Activated T-cell treated with anti-CD3 and anti-CD28 coated beads, Interleukin-2, amount 50 U/mL, for 1 hour (primary cell): Measurements from ENCODE around the gene C1orf159.

ENCODE experiments used
- DNase-seq: peaks from one replicate; pipeline ENCODE4 v3.0.0-alpha.2; 2020

Gene C1orf159

DNA sequence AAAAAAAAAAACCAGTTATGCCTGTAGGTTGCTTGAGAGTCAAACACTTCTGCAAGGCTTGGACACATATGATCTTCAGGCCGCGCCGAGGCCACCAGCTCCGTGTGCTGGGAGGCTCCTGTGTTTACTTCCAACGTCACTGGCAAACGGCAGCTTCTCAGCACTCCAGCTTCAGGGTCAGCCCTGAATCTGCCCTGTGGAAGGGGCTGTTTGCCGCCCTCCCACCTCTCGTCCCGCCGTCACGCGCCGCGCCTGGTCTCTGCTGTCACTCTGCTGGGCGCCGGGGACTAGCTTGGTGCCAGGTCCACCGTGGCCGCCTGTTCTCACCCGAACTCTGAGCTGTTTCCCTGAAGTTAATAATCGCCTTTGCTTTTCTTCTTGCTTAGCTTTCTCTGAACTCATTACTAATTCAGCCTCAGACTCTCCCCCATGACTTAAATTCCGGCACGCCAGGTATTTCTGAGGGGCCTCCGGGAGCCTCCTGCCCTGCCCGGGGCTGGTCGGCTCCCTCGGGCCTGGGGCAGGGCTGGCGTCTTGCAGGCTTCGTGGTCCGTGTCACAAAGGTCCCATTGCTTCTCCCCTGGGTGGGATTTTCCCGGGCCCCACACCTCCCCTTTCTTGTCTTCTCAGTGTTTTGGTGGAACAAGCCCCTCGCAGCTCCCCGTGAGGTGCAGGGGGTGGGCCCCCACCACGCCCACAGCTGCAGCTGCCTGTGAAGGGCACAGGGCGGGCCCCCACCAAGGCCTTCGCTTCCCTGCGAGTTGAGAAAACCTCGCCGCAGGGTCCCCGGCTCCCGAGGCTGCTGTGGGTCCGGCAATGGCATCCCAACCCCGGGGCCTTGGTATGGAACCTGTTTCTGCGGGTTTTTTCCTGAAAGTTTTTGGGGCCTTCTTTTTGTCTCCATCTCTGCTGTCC lies 14.6 kb upstream of the C1orf159 start:
- DNase-seq: no peak

DNA sequence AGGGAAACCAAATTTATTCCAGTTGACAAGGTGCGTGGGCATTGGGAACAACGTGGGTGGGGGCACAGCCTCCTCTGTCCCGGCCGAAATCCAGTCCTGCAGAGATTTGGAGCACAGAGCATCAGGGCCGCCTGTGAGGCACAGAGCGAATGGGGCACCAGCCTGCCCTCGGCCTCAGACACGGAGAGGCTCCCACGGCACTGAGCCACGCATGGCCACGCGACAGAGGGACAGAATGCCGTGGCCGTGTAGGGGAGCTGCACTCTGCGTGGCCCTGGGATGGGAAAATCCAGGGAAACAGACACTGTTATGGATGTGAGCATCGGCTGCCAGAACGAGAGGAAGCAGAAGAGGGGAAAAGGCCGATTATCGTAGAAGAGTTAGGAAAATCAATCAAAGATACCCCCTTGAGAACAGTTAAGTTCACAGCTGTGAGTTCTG lies 13.5 kb upstream of the C1orf159 start:
- DNase-seq: no peak

DNA sequence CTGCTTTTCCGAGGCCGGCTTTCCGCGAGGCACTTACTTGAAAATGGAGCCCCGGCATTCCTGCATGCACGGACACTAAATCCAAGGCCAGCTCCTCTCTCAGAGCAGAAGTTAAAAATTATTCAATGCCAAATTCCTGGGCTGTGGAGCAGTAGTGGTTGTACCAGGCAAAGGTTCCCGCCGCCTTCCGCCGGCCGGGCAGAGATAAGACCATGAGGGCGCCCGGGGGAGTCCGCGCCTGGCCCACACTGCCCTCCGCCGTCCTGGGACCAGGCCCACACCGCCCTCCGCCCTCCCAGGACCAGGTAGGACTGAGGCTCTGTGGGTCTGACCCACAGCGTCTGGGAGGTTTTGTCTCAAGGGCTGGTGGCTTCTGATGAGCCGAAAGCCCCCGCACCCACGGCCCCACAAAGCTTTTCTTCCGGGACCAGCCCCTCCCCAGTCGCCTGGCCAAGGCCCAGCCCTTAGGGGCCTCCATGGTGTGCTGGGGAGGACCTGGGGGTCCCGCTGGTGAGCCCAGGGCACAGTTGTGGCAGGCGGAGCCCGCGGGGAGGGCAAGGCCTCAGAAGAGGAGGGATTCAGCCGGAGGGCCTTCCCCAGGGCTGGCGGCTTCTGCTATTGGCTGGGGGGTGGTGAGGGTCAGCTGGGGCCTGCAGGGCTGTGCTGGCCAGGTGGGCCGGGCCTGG lies 12.7 kb upstream of the C1orf159 start:
- DNase-seq: no peak

DNA sequence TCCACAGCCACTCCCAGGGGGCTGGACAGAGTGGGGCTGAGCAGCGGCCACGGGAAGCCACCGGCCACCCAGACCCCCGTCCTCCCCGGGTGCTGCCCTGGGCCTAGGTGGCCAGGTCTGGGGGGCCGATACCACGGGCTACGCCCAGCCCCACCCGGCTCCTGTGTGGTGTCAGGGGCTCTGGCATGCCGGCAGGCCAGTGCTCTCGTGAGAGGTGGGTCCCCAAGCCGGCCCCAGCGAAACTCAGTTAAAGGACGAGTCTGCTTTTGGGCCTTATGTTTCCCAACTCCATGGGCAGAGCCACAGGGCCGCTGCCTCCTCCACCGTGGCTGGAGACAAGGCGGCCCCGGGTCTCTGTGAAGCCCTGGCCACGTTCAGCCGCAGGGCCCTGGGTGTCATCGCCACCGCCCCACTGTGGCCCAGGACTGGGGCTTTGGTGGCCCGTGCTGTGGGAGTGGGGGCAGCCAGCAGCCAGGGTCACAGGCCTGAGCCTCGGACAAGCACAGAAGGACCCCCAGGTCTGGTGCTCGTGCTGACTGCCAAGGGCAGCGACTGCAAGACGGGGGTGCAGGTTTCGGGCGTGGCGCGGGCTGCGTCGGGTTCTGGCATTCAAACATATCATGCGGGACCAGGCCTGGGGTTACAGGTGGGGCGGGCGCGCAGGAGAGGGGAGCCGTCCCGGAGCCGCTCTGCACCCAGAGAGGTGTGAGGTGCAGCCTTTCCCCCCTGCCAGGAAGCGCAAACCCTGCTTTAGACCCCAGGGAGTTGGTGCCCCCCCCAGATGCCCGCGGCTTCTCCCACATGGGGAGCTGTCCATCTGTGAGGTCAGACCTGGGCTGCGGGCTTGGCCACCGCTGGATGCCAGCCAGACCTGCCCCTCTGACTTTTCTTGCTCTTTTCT lies 11.9 kb upstream of the C1orf159 start:
- DNase-seq: no peak

DNA sequence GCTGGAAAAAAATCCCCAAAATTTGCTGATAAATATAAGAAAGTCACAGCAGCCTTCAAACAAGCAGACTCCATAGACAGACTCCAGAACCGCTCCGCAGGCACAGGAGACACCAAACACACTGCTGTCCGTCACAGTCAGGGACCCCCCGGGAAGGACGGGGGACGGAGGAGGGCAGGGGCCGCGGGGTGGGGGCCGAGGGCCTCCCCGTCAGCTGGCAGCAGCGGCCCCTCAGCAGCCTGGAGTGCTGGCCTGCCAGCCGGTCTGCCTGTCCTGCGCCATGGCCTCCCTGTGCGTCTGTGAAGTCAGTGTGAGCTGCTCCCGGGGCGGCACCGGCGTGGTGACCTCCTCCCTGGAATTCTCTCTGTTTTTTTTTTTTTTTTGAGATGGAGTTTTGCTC lies 10.1 kb upstream of the C1orf159 start:
- DNase-seq: no peak

DNA sequence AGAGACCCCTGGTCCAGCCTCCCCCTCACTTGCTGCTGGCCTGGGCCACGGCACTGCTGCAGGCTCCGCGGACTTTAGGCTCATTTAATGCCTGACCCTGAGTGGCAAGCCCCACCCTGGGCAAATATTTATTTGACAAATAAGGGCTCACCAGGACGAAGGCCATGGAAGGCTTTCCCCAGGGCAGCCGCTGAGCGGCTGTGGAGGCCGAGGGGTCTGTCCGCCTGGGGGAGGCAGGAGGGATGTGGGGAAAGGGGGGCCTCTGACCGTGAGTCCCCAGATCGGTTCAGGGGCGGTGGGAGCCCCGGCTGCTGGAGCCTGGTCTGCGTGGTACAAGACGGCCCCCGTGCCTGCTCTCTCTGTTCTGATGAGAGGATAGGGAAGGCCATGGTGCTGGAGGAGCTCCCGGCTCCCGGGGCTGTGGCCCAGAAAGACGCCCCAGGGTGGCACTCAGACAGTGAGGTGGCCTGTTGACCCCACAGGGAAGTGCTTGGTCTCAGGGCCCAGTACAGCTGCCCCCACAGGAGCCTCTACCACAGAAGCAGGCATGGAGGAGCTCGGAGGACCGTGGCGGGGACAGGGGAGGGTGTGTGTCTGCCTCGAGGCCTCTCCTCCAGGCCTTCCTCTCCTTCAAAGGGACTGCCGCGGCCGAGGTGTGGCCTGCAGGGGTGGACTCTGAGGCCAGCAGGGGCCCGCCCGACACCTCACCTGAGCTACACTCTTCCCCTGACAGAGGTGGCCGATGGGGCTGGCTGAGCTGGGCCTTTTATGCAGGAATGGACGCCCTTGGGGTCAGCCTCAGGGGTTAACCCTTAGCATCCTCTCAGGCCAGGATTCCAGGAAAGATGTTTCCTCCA lies 9.1 kb upstream of the C1orf159 start:
- DNase-seq: no peak

DNA sequence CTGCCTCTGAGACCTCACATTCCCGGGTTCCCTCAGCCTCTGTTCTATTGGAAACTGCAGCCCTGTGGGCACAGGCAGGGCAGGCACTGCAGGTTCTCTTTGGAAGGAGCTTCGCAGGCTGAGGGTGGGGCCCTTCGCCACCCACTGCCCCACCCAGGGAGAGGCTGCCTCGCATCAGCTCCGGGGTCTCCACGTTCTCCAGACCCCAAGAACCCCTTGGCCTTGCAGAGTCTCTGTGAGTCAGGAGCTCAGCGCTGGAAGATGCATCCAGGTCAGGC lies 8.6 kb upstream of the C1orf159 start:
- DNase-seq: no peak

DNA sequence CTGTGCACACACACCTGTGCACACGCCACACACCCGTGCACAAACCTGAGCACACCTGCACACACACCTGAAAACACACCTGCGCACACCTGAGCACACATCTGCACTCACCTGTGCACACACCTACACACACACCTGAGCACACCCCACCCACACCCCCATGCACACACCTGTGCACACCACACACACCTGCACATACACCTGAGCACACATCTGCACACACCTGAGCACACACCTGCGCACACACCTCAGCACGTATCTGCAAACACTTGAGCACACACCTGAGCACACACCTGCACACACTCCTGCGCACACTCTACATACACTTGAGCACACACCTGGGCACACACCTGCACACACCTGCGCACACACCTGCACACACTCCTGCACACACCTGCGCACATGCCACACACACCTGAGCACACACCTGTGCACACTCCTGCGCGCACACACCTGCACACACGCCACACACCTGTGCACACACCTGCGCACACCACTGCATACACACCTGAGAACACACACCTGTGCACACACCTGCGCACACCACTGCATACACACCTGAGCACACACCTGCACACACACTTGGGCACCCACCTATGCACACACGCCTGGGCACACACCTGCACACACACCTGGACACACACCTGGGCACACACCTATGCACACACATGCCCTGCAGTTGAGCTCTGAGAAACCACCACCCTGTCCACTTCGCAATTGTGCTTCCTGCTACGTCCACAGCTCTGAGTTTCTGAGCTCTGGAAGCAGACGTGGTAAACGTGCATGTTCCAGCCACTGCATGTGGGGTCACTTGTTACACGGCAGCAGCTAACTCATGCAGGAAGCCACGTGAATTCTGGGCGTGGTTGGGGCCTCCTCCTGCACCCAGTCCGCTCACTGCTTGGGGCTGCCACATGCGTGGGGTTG lies 8.0 kb upstream of the C1orf159 start:
- DNase-seq: no peak

DNA sequence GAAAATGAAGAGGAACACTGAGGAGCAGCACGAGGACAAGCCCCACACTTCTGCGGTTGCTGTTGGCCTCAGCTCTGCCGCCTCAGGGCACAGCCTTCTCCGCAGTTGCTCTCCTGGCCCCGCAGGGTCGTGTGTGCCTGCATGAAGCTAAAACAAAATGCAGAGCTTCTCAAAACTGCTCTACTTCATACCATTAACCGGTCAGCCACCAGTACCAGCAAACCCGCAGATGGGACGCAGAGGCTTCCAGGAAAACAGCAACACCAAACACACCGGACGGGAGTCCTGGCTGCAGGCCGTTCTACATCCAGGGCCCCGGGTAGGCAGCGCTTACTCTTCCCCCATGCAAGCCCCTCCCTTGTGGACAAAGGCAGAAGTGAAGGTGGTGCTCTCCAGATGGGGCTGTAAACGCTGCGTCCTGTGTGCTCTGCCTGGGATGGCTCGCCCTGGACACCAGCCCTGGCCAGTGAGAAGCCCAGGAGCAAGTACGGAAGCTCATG lies 7.1 kb upstream of the C1orf159 start:
- DNase-seq: no peak

DNA sequence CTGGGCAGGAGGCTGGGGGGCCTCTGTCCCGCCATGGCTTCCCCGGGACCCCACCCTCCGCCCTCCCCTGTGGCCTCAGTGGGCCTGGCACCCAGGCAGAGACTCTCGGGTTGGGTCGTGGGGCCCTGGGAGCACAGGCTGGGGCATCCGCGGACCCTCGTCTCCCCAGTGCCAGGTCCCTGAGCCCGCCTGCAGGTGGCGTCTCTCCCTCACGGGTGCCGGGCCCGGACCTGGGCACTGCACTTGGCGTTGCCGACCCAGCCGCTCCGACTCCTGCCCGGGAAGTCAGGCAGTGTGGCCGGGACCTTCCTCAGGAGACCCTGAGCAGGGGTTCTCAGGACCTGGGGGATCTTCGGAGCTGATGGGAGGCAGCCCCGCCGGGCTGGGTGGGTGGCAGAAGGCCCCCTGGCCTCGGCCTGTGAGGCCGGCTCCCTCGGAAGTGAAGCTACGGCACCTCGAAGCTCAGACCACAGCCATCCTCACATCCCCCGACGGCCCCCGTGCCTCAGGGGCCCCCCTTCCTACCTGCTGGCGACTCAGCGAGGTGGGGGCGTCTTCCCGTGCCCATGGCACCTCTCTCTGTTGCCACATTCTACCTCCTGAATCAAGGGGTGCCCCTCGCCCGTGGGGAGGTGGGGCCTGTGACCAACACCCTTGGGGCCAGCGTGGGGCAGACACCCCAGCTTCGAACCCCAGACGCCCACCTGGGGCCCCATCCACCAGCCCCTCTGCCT lies 6.4 kb upstream of the C1orf159 start:
- peak; percentile 89 for DNase-seq

DNA sequence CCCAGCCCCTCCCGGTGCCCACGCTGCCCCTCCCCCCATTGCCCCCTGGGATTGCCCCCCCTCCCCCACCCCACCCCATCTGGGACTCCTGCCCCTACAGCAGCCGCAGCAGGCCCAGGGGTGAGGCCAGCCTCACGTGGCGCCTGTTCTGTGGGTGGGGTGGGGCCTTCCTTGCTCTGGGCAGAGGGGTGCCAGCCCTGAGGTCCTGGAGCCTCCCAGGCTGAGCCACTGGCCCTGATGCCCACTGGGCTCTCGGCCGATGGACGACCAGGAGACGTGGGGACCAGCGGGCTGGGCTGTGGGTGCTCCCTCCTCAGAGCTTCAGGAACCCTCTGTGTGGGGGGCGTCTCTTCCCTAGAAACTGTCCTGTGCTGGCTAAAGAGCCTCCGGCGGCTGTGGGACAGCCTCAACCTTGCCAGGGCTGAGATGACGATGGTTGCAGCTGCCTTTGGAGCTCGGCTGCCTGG lies 5.8 kb upstream of the C1orf159 start:
- DNase-seq: no peak

DNA sequence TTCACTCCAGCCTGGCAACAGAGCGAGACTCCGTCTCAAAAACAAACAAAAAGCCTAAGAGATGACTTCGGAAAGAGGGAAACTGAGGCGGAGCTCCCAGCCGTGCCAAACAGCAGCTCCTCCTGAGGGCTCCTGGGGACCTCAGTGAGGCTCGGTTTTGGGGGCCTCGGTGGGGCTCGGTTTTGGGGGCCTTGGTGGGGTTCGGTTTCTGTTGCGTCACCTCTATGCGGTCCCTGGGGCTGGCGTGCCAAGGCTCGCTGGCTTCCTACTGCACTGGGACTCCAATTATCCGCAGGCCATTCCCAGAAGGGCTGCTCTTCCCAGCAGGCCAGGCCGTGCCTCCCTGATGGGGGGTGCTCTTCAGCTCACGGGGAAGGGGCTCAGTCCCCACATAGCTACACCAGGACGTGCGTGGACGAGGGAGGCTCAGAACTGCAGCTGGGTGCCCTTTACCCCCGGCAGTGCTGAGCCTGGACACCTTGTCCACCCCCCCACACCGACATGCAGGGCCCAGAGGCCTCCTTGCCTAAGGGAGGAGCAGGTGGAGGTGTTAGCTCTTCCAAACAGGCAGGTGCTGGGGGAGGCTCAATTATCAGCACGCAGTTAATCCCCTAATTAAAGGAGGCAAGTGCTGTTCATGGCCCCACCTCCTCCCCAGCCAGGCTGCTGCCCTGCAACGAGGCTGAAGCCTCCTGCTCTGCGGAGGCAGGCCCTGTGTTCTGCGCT lies 5.1 kb upstream of the C1orf159 start:
- no peak for DNase-seq

DNA sequence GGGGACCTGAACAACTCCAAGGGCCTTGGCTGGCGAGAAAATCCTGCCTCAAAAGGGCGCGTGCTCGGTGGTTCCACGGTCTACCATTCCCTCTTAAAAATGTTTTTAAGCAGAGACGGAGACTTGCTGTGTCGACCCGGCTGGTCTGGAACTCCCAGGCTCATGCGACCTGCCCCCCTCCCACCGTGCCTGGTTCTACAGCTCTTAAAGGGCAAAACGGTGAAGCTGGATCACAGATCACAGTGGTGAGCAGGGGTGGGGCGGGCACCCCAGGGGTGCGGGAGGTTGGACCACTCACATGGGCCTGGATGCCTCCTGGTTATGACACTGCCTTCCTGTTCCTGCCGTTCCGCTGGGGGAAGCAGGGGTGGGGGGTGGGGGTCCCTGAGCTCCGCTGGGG lies 4.2 kb upstream of the C1orf159 start:
- DNase-seq: no peak

DNA sequence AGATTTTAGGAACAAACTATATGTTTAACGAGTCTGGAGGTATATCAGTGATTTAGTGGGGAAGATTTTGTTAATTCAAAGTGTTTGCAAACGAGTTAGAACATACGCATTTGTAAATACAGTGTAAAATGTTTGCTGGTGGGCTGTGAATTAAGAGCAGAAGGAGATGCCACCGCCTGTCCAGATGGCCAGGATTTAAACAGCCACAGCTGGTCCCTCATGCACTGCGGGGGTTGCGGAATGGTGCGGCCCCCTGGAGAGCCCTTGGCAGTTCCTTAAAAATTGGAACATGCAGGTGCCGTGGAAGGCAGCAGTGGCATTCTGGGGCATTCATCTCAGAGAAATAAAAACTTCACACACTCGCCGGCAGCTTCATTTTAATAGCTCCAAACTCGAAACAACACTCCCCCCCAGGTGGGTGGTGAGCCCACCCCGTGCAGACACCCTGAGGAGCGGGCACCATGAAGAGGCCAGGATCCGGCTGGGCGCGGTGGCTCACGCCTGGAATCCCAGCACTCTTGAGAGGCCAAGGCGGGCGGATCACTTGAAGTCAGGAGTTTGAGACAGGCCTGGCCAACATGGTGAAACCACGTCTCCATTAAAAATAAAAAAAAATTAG lies 3.5 kb upstream of the C1orf159 start:
- no peak for DNase-seq

DNA sequence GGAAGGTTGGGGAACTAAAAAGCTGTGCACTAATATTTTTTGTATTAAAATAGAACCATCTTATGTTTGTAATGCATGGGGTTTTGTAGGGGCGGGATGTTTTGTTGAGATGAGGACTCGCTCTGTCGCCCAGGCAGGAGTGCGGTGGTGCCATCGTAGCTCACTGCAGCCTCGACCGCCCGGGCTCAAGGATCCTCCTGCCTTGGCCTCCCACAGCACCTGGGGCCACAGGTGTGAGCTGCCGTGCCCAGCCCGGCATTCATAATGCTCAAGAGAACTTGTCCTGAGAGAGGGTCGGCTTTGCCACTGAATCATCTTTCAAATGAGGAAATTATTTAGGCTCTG lies 3.0 kb upstream of the C1orf159 start:
- DNase-seq: no peak

DNA sequence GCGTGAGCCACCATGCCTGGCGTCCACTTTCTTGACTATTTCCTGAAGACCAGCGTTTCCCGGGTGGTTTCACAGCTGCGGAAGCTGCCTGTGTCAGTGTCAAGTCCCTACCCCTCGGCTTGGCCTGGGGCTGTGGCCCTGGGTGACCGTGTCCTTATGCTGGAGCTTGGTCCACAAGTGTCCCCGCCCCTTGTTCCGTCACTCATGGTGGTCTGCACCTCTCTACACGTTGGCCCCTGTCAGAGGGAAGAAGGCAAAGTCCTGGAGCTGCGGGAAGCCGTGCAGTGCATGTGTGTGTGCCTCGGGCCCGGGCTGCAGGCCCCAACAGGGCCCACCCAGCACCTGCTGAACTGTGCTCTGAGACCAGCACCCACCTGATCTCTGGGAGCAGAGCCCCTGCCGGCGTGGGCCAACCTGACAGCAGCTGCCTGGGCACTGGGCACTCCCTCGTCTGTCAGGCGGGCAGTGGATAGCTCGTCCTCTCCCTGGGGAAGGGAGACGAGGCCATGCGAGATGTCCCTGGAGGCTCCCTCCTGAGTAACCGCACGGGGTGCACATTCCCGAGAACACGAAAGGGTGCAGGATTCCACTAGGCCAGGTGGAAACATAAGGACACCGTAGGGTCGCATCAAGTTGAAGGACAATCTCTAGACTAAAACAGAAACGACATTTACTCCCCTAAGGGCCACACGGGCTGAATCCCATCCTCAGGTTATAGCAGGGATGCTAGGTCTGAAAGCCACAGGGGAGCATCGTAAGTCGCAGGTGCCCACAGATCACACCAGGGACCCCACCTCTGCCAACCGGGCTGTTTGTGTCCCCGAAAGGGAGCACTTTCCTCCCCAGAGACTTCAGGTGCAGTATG lies 2.4 kb upstream of the C1orf159 start:
- no peak for DNase-seq

DNA sequence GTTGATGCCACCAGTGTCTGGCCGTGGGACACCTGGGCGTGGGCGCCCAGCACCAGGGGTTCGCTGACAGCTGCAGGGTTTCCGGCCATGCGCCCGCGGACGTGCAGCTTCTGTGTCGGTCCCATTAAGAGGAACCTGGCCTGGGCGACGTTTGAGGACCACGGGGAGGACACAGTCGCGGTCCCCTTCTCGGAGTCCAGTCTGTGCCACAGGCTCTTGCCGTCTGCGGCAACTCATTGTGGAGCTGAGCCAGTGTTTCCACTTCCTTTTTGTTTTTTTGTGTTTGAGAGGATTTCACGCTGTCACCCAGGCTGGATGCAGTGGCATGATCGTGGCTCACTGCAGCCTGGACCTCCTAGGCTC lies 1.6 kb upstream of the C1orf159 start:
- no peak for DNase-seq
